Right ventricle myocardium superior (tissue), 1 donor: Measurements from ENCODE around the gene ADGRE3. TPM values are rescaled to one million over a fixed set of nuclear protein-coding genes. Genes with fewer than 3 reads are reported as not detected.
"Not testable (repeated sequence)": the region's sequence is repeated elsewhere in the genome, so short reads cannot be mapped to it uniquely, and the experiment has no call there.

ENCODE experiments used
- ATAC-seq: fragments of 200-7000 bp; cut with Tn5 transposase; one replicate; pipeline ENCODE4 v1.9.1; 2020; ENCODE audit warnings: mild to moderate bottlenecking; ENCODE audit not compliant: poor library complexity
- DNase-seq: peaks from one replicate; pipeline ENCODE4 v3.0.0-alpha.2; 2020
- intact Hi-C: fragments of 100-400 bp; cut with DNase I; formaldehyde crosslinking; loops from one replicate; pipeline ENCODE4 v1.11.2; 2022
- total RNA-seq: library from RNA; stranded (reverse); fragmentation: NEBNext Ultra II Directional; extraction: Animal tissue kit (Norgen Biotek cat#: 25700); gene quantifications from one replicate; pipeline ENCODE4 v1.2.1, GENCODE V29; 2021
- donor health status: DM: no; HTN: yes; CAD: no; lungs with severe emphysema.

ADGRE3 gene
- total RNA-seq, 1 donor from 2014 or later, result not detected

- ATAC-seq, DNase-seq, intact Hi-C loops: not testable (repeated sequence)
Measured at GRCh38 chr19:14613399-14614098, 61.1 kb downstream of the ADGRE3 start.

- intact Hi-C loops, result no loop called here
- DNase-seq (no peak), ATAC-seq (no peak)
Measured at GRCh38 chr19:14612657-14613056, 62.0 kb downstream of the ADGRE3 start.

- intact Hi-C loops, DNase-seq, ATAC-seq: not testable (repeated sequence)
Measured at GRCh38 chr19:14612242-14612641, 62.4 kb downstream of the ADGRE3 start.

- no peak for ATAC-seq
- intact Hi-C loops, result no loop called here
- DNase-seq, result no peak
Measured at GRCh38 chr19:14611051-14611450, 63.6 kb downstream of the ADGRE3 start.

- ATAC-seq (no peak), DNase-seq (no peak)
- intact Hi-C loops, result no loop called here
Measured at GRCh38 chr19:14606627-14607026, 68.0 kb downstream of the ADGRE3 start.

GRCh38 chr19:14603990-14604387 is 70.7 kb downstream of the ADGRE3 start:
- DNase-seq (no peak), ATAC-seq (no peak)
- intact Hi-C loops, result no loop called here

GRCh38 chr19:14599548-14600147 is 75.0 kb downstream of the ADGRE3 start:
- intact Hi-C loops, result no loop called here
- no peak for DNase-seq
- no peak for ATAC-seq

GRCh38 chr19:14595558-14595957 is 79.1 kb downstream of the ADGRE3 start:
- ATAC-seq (no peak), DNase-seq (no peak)
- intact Hi-C loops, result no loop called here

GRCh38 chr19:14589433-14589832 is 85.2 kb downstream of the ADGRE3 start:
- ATAC-seq, DNase-seq, intact Hi-C loops: not testable (repeated sequence)

GRCh38 chr19:14585187-14585586 is 89.5 kb downstream of the ADGRE3 start:
- intact Hi-C loops, DNase-seq, ATAC-seq: not testable (repeated sequence)

- DNase-seq, ATAC-seq, intact Hi-C loops: not testable (repeated sequence)
Measured at GRCh38 chr19:14584372-14584771, 90.3 kb downstream of the ADGRE3 start.

GRCh38 chr19:14582894-14583340 is 91.7 kb downstream of the ADGRE3 start, which contains the start of gene CLEC17A:
Gene CLEC17A (plus strand): TSS chr19:14583084. CDS start chr19:14583161, 77 bp downstream.
- DNase-seq (no peak), ATAC-seq (no peak)
- intact Hi-C loops, result no loop called here

- intact Hi-C loops, result no loop called here
- no peak for DNase-seq
Measured at GRCh38 chr19:14580623-14581237, 93.9 kb downstream of the ADGRE3 start.

GRCh38 chr19:14577885-14578427 is 96.7 kb downstream of the ADGRE3 start:
- no peak for DNase-seq
- ATAC-seq, result no peak
- intact Hi-C loops, result loop anchor here (5.0 to 10.0 kb wide), 2 partner anchors 109 to 307 kb away; partner anchors contain the start of gene OR7A17

More at GRCh38 chr19:14580623-14581237, 93.9 kb downstream of the ADGRE3 start:
- ATAC-seq, result no peak

- intact Hi-C loops, result loop anchor here (5.0 to 10.0 kb wide), 2 partner anchors 110 to 308 kb away; partner anchors contain the start of gene OR7A17
- ATAC-seq, result no peak
- no peak for DNase-seq
Measured at GRCh38 chr19:14577264-14577663, 97.4 kb downstream of the ADGRE3 start.

- ATAC-seq (no peak), DNase-seq (no peak)
- intact Hi-C loops, result loop anchor here (5.0 to 10.0 kb wide), 2 partner anchors 111 to 308 kb away; partner anchors contain the start of gene OR7A17
Measured at GRCh38 chr19:14576363-14576762, 98.3 kb downstream of the ADGRE3 start.

GRCh38 chr19:14575428-14575980 is 99.1 kb downstream of the ADGRE3 start:
- no peak for DNase-seq
- ATAC-seq, result no peak
- intact Hi-C loops, result loop anchor here (5.0 to 10.0 kb wide), 2 partner anchors 112 to 309 kb away; partner anchors contain the start of gene OR7A17

GRCh38 chr19:14571695-14572490 is 102.8 kb downstream of the ADGRE3 start, which contains the start of gene NDUFB7:
Gene NDUFB7 (minus strand): TSS chr19:14572066. CDS start chr19:14572000, 66 bp downstream.
- peak; percentile 98 for ATAC-seq
- DNase-seq, result peak; percentile 94
- intact Hi-C loops, result loop anchor here (10.0 kb wide), 1 partner anchor 313 kb away; the partner anchor contains the start of gene OR7A17
